Activated CD4-positive, CD25-positive, alpha-beta regulatory T cell treated with anti-CD3 and anti-CD28 coated beads, Interleukin-2, amount 50 U/mL, for 24 hours (primary cell): ENCODE results near the gene ZNF641.

ENCODE experiments used
- ATAC-seq, 2 donors: fragments of 150-1000 bp; cut with Tn5 transposase; one replicate each; pipeline ENCODE4 v1.10.0; 2021; ENCODE audit warnings: mild to moderate bottlenecking in 1 of 2, moderate library complexity in 1 of 2

The ZNF641 gene

DNA sequence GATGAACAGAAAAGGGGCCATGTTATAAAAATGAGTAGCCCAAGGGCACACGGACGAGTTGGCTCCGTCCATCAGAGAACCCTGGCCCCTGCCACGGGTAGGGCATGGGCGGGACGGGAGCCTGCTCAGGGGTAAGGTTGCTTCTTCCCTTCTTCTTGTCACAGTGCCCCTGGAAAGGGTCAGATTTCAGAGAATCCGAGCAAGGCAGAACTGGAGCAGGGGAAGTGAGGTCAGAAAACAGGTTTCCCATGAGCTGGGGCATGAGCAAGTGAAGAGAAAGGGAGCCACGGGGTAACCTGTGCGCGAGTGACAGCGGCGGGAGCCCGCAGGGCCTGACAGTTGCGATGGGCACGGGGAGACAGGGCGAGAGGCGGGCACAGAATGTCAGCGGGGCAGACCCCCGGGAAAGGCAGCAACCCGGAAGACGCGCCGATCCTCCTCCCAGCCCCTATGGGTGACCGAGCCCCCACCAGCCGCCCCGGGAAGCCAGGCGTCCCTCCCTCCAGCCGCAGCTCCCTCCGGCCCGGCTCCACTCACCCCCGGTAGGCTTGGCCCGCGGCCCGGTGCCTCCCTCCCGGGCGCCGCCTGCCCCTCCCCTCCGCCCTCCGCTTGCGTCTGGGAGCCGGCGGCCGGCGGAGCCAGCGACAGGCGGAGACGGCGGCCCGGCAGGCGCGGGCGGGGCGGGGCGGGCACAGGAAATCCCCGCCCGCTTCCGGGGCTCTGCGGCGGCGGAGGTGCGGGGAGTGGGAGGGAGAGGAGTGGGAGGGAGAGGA, at the start of gene ZNF641:
Gene ZNF641 (minus strand): TSS at position 671 of the 773 bp plus-strand sequence. CDS start 2,829 bp downstream, outside the sequence.
- peak; percentile 85 for ATAC-seq

DNA sequence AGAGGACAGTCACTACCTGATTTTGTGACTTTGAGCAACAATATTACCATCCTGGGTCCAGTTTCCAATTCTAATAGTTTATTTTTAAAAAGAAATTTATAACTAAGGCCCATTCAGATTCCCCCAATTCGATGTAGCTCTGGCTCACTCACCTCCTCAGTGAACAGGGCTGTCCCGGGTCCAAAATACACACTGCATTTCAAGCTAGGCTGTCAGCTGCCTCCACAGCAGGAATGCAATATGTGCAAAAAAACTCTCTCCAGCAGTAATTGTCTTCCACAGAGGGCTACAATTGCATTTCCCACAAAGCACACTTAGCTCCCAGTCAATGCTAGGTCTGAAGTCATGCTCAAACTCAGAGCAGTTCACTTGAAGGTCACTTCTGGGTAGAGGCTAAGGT, 39.3 kb upstream of the ZNF641 start:
- no peak for ATAC-seq

DNA sequence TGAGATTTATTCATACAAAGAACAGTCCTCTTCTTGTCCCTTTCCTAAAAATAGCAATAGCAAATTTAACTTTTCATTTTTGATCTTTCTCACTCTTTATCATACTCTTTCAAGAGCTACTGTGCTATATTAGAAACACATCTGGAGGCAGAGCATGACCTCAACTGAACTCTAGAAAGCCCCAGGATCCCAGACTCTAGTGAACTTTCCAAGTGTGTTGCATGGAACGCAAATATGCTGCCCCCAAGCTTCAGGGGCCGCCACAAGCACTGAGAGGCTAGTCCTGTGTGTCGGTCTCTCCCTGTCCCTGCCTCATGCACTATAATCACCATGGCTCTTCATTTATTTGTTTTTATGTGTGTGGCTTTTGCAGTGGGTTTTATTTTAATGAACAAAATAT, 38.7 kb upstream of the ZNF641 start:
- ATAC-seq: no peak

DNA sequence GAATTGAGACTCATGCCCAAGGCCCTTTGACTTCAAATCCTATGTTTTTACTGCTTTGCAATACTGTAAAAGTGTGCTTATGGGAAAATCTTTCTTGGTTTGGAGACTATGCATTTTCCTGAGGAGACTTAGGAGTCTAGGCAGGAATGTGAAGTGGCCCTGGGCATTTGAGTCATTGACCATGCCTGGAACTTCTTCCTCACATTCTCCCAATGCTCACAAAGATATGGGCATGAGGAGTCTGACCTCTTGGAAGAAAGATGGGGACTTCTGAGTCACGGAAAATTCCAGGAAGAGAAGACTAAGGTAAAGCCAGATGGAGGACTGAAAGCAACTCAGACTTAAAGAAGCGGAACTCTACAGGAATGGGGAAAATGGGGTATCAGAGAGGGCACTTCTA, 38.2 kb upstream of the ZNF641 start:
- no peak for ATAC-seq

DNA sequence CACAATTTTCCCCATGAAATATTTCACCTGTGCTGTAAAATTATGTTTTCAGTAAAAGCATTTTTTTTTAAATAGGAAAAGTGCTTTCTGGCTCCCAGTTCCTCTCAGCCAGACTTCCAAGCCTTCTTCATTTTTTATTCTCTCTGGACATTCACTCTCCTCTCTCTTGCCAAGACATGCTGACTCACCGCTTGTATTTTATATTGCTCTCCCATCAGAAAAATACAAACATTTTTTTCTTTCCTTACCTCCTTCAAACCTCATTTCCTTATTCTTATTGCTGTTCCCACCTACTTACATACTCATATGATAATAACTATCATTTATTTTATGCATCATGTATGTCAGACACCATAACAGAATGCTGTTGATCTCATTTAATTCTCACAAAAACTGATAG, 37.7 kb upstream of the ZNF641 start:
- ATAC-seq: no peak

DNA sequence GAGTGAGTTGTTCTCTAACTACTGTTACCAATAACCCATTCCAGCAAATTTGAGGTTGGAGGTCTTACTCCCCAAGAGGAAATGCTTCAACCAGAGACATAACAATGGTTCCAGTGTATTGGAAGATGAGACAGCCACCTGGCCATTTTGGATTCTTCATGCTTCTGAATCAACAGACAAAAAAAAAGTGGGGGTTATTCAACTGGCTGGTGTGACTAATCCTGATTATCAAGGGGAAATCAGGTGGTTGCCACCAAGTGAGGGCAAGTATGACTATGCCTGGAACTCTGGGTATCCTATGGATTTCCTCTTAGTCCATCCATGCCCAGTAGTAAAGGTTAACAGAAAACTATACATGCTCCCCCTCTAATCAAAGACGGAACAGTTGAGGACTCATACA, 29.9 kb upstream of the ZNF641 start:
- ATAC-seq: no peak

DNA sequence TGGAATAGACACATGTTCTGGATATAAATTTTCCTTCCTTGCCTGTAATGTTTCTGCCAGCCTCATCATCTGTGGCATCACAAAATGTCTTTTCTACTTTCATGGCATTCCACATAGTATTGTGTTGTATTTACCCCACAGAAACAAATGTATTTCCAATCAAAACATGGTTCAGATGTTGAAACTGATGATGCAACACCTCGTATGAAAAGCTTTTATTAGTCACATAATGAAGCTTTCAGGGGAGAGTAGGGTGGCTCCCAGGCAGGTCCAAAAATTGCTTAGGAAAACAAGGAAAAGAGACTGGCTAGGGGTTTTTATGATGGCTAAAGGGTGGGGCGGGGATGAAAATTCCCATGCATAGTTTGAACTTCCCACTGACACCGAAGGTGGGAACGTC, 29.1 kb upstream of the ZNF641 start:
- no peak for ATAC-seq

DNA sequence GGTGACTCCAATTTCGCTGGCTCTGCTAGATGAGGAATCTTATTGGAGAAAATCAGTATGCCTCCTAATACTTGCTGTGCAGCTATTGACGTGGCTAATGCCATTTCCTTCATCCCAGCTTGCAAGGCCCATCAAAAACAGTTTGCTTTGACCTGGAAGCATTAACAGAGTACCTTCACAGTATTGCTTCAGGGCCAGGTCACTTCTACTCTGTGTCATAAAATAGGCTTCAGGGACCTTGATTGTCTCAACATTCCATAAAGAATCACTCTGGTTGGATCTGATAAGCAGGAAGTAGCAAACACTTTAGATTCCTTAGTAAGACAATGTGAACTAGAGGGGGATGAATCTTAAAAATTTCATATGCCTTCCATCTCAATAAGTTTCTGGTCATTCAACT, 26.9 kb upstream of the ZNF641 start:
- ATAC-seq: no peak

DNA sequence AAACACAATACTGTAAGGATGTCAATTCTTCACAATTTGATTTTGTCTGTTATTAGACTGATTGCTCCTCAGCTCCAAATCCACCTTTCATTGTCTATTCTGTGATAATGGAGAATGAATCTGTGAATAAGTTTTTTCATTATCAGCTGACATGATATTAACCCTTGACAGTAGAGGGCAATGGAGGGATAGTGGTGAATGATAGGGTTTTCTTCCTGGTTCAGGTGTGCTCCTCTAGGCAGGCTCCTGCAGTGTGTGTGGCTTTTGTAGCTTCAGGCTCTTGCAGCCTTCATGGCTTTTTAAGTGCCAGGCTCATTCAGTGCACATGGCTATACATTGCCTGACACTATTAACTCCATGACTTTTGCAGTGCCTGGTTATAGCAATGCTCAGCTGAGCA, 23.4 kb upstream of the ZNF641 start:
- ATAC-seq: no peak

DNA sequence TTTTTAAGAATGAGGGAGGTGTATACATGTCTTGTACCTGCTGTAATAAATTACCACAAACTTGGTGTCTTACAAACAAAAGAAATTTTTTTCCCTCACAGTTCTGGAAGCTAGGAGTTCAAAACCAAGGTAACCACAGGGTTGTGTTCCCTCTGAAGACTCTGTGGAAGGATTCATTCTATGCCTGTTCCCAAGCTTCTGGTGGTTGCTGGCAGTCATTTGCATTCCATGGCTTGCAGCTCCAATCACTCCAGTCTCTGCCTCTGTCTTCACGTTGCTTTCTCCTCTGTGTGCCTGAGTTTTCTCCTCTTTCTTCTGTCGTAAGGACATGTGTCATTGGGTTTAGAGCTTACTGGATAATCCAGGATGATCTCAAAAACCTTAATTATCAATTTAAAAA, 15.4 kb upstream of the ZNF641 start:
- ATAC-seq: no peak

DNA sequence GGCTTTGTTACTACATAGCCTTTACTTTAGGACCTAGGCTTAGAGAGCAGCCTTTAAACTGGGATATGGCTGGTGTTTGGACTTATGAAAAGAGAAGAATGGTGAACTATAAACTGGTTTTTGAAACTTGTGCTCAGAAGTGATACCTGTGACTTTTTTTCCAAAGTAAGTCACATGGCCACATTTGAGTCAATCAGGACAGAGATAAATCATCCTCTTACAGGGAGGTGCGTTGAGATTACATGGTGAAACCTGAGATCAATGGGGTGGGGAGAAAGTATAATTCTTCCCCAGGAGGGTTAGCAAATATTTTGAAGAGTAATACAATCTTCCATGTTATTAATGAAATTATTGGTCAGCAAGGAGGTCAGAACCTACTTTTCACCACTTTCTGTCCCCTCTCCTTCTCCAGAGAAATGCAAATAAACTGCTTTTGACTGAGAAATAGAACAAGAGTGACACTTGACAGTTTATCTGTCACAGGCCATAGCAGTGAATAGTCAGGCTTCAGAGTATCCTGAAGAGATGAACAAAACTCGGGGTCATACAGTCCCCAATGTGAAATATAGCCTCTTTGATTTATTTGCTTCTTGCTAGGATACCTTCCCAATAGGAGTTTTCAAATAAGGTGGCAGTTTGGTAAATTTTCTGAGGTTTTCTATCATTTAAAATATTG, 11.1 kb upstream of the ZNF641 start:
- no peak for ATAC-seq

DNA sequence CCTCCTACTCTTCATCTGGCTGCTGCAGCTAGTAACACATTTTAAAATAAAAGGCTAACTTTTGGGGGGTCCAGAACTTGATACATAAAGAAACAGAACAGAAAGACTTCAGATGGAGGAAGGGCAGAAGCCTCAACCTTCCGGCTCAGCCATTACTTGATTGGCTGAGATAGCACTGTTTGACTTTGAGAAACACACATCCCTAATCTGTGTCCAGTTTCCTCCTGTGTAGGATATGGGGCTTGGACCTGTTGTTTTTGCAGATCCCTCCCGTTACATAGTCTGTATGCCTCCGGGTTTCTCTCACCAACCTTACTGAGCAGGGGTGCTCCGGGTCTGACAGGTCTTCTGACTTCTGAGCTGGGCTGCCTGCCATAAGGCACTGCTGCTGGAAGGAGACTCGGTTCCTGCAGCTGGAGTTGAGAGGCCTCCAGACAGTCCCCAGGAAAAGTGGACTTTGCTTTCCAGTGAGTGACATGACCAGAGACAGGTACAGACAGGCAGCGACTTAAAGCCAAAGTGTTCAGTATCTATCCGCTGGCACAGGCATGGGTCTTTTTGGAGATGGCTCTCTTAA, 8.3 kb upstream of the ZNF641 start:
- ATAC-seq: no peak

DNA sequence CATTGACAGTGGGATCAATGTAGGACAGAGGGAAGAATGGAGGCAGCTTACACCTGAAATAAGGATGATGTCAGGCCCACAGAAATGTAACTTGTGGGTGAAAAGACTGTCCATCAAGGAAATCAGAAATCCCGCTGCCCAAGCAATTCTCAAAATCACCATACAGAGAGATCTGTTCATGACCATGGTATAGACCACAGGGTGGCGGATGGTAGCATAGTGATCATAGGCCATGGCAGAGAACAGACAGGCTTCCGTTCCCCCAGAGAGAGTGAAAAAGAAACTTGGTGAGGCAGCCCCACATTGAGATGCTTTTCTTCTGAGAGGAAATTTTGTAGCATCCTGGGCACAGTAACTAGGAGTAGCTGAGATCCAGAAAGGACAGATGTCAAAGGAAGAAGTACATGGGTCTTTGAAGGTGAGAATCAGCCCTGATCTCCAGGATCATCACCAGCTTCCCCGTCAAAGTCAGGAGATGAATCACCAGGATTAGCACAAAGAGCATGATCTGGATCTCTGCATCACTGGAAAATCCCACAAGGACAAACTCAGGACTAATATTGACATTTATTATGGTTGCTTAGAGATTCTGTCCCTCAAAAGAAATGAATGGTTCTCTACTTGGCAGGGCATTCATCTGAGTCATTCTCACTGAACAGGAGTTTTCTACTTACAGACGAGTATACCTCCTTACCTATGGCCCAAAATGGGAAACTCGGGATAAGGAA, 5.5 kb upstream of the ZNF641 start:
- ATAC-seq: no peak

DNA sequence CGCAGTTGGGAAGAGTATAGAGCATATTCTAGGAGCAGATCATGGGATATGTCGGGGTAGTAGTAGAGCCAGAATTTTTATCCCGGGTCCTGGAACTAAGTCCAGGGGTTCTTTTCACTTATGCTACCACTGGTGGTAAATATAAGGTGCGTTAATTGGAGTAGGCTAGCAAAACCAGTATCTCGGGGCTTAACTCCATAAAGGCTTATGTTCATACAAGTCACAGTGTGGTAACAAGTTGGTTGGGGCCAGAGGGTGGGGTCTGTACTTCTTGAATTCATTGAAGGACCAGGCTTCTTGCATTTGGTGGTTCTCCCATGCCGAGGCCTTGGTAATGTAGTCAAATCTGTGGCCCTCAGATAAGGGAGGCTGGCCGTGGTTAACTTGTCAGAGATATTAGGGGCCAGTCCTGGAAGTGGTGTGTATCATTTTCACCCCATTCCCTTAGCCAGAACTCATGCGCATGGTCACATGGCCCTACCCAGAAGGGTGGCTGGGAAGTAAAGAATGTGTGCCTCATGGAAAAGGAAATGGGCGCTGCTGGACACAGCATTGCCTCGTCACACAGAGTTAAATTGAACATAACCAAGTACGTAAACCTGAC, 1.5 kb upstream of the ZNF641 start:
- ATAC-seq: no peak

DNA sequence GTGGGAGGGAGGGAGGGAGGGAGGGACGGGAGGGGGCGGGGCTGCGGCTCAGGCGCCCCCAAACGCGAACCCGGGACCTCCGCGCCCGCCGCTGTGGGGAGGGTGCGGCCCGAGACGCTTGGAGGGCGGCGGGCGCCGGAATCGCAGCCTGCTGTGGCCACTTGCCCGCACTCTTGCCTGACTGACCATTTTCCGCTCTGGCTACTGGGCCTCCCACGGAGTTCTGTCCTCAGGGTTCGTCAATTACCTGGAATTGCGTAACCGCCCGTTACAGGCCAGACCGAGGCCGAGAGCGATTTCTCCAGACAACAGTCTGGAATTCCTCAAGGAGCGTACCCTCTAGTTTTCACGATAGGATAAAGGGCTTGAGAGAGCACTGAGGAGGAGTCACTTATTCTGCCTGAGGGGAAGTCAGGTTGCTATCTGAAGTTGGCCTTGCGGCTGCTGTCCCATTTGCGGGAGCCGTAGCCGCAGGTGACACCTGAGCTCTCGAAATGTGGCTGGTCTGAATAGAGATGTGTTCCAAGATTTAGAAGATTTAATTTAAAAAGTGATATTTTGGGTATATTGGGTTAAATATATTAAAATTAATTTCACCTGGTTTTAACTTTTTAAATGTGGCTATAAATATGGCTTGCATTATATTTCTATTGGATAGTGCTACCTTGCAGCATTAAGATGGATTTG, 446 bp upstream of the ZNF641 start:
- peak; percentile 14 to 30 for ATAC-seq

DNA sequence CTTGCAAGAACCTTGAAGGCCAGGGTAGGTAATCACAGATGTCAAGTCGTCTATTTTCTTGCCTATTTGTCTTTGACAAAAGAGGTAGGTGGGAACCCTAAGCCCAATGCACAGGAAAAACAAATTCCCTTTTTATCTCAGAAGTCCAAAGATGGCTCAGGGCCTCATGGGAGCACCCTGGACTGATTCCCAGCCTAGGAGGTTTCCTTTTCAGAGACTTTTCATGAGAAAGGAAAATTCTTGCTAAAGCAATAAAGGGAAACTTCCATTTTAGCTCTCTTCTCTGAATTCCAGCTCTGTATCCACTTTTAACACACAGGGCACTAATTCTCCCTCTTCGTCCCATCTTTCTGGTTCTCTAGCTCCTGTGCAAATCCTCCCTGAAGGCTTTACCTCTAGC, 1.2 kb downstream of the ZNF641 start:
- ATAC-seq: no peak

DNA sequence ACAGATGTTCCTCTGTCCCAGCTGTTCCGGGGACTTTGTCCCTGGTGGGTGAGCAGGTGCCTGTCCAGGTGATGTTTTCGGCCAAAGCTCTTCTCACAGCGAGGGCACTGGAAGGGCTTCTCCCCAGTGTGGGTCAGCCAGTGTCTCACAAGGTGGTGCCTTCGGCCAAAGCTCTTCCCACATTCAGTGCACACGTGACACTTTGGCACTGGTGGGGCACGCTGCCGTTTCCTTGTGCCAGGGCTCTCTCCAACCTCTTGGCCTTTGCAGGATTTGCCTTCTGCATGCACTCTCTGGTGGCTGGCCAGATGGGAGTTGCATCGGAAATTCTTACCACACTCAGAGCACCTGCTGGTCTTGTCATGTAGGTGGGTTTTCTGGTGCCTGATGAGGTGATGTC, 7.7 kb downstream of the ZNF641 start:
- no peak for ATAC-seq

DNA sequence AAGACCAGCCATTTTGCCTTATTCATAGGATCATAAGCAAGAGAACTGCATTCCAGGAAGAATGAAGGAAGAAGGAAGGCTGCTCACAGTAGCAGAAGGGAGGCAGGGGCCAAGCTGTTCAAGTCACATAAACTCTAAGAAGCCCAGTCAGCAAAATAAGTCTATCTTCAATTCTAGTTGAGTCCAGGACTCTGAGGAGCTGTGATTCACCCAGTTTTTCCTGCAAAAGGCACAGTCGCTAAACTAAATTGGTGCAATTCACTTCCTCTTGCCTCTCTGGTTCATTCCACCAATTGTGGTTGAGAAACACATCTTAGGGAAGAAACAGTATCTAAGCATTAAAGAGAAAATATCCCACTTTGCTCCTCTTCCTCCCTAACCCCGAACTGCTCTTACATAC, 9.8 kb downstream of the ZNF641 start:
- no peak for ATAC-seq

DNA sequence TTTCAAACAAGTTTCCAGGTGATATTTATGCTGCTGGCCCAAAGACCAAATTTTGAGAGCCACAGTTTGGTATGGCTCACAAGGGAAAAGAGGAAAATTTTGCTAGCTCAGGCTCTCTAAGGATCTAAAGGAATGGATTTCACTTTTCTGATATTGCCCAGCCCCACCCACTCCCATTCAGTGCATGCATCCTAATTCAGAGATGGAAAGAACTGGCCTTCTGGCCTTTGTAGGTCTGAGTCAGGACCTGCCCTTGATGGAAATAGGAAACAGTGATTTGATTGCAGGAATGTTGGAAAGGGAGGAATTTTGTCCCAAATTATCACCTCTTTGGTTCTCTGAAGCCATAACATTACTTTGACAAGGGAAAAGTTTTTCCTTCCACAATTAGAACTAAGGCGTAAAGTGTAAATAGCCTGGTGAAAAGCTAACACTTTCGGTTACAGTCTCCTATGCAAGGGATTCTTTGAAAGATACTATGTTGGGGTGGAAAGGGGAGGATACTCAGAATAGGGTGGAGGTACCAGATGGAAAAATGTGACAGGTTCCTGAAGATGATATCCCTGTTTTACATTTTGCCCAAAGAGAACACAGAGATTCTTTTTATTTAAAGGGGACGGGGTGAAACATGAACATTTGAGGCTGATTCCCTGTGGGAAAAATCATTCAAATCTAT, 11.1 kb downstream of the ZNF641 start:
- ATAC-seq: no peak

DNA sequence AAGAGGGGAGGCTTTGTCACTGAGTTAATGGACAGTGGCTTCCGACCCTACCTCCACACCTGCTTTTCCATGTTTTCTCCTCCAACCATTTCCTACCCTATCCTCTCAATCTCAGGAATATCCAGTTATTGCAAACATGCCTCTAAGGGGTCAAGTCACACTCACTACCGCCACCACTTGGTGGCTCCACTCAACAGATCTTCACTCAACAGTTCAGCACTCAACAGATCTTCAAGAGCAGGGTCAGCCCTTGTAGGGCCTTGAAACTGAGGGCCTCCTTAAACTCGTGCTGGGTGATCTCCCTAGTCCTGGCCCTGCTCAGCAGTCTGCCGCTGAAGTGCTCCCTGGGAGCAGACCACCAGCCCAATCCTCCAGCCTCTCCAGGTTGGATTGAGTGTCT, 14.2 kb downstream of the ZNF641 start:
- no peak for ATAC-seq

DNA sequence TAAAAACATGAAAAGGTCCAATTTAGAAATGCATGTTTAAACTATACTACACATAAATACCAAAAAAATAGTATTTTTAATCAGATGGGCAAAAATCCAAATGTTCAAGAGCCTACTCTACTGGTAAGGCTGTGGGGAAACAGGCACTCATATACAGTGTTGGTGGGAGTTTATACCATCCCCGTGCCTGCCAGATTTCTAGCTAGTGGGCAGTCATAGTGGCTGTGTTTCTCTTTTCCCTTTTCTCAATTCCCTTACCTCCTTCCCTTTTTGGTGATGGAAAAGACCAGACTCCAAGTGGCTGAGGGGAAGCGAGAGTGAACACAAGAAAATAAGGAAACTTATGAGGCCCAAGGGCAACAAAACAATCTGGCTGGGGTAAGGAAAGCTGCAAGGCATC, 14.7 kb downstream of the ZNF641 start:
- ATAC-seq: no peak

DNA sequence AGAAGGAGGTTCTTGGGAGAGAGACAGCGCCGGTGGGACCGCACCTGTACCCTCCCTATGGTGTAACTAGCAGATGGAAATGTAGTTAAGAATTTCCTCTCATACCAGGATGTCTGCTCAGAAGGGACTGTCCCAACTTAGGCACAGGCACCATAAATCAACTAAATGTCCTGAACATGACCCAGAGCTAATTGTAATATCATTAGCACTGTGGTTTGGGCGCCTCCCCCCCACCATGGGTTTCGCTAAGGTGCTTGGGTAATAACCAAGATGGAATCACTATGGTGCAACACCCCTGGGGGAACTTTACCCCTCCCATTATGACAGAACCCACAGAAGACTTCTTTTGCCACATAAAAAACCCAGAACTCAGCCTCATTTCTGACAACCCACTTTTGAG, 15.9 kb downstream of the ZNF641 start:
- ATAC-seq: peak; percentile 90 to 94
